Hematopoietic multipotent progenitor cell treated with erythropoietin and hydrocortisone succinate and interleukin-3 and kit ligand, for 15 days (in vitro differentiated cells): Measurements from ENCODE around the gene WNT7B.

ENCODE experiments used
- DNase-seq: peaks from one replicate; pipeline ENCODE4 v3.0.0-alpha.2; 2015; ENCODE audit warnings: low spot score

WNT7B gene

GRCh38 chr22:45971408-45972028 is 5.4 kb downstream of the WNT7B start:
- no peak for DNase-seq

- no peak for DNase-seq
These were observed 6.1 kb downstream of the WNT7B start for GRCh38 chr22:45970705-45971407.

- DNase-seq, result no peak
These were observed 7.0 kb downstream of the WNT7B start for GRCh38 chr22:45969801-45970470.

- DNase-seq, result no peak
These were observed 7.6 kb downstream of the WNT7B start for GRCh38 chr22:45969414-45969799.

- DNase-seq, result no peak
These were observed 8.1 kb downstream of the WNT7B start for GRCh38 chr22:45968751-45969413.

- no peak for DNase-seq
These were observed 8.8 kb downstream of the WNT7B start for GRCh38 chr22:45968003-45968650.

- no peak for DNase-seq
These were observed 10.0 kb downstream of the WNT7B start for GRCh38 chr22:45966895-45967365.

GRCh38 chr22:45966320-45966894 is 10.6 kb downstream of the WNT7B start:
- DNase-seq, result no peak

- no peak for DNase-seq
These were observed 11.4 kb downstream of the WNT7B start for GRCh38 chr22:45965563-45965962.

GRCh38 chr22:45964926-45965527 is 11.9 kb downstream of the WNT7B start:
- no peak for DNase-seq

- DNase-seq, result no peak
These were observed 12.6 kb downstream of the WNT7B start for GRCh38 chr22:45964372-45964771.

GRCh38 chr22:45963821-45964220 is 13.1 kb downstream of the WNT7B start:
- DNase-seq, result no peak

GRCh38 chr22:45962756-45963324 is 14.1 kb downstream of the WNT7B start:
- DNase-seq, result no peak

GRCh38 chr22:45962434-45962718 is 14.6 kb downstream of the WNT7B start:
- DNase-seq, result no peak

GRCh38 chr22:45961679-45962433 is 15.1 kb downstream of the WNT7B start:
- no peak for DNase-seq

- DNase-seq, result no peak
These were observed 16.2 kb downstream of the WNT7B start for GRCh38 chr22:45960477-45961386.

- no peak for DNase-seq
These were observed 17.1 kb downstream of the WNT7B start for GRCh38 chr22:45959719-45960476.

- DNase-seq, result no peak
These were observed 18.0 kb downstream of the WNT7B start for GRCh38 chr22:45958971-45959370.

- no peak for DNase-seq
These were observed 19.1 kb downstream of the WNT7B start for GRCh38 chr22:45957826-45958225.
